AG08396 (cell line): ENCODE data around the gene MED22.

Source experiments
- DNase-seq: peaks from one replicate; pipeline ENCODE4 v3.0.0; 2012; ENCODE audit warnings: low spot score, mixed read lengths

The MED22 gene

GRCh38 chr9:133355881-133356357 is 8.0 kb upstream of the MED22 start:
- DNase-seq = no peak

- DNase-seq = no peak
Observed at GRCh38 chr9:133354766-133355165, 6.8 kb upstream of the MED22 start.

- no peak for DNase-seq
Observed at GRCh38 chr9:133353548-133353947, 5.6 kb upstream of the MED22 start.

- no peak for DNase-seq
Observed at GRCh38 chr9:133352635-133353340, 4.9 kb upstream of the MED22 start.

GRCh38 chr9:133351908-133352634 is 4.1 kb upstream of the MED22 start:
- peak; percentile 76 for DNase-seq

GRCh38 chr9:133351526-133351907 is 3.6 kb upstream of the MED22 start:
- DNase-seq = no peak

- no peak for DNase-seq
Observed at GRCh38 chr9:133349965-133350616, 2.2 kb upstream of the MED22 start.

GRCh38 chr9:133348718-133349573 is 1.0 kb upstream of the MED22 start:
- no peak for DNase-seq

- peak; percentile 69 for DNase-seq
Observed at GRCh38 chr9:133347515-133347984, 381 bp downstream of the MED22 start.

GRCh38 chr9:133346021-133346785 is 1.7 kb downstream of the MED22 start:
- no peak for DNase-seq

- no peak for DNase-seq
Observed at GRCh38 chr9:133345596-133345995, 2.3 kb downstream of the MED22 start.

GRCh38 chr9:133344979-133345378 is 3.0 kb downstream of the MED22 start:
- no peak for DNase-seq

- no peak for DNase-seq
Observed at GRCh38 chr9:133344071-133344470, 3.9 kb downstream of the MED22 start.

GRCh38 chr9:133342570-133342969 is 5.4 kb downstream of the MED22 start:
- DNase-seq = no peak

GRCh38 chr9:133342069-133342406 is 5.9 kb downstream of the MED22 start:
- no peak for DNase-seq

GRCh38 chr9:133341369-133342068 is 6.4 kb downstream of the MED22 start:
- no peak for DNase-seq

- no peak for DNase-seq
Observed at GRCh38 chr9:133340916-133341315, 7.0 kb downstream of the MED22 start.

- DNase-seq = no peak
Observed at GRCh38 chr9:133340256-133340655, 7.7 kb downstream of the MED22 start.

- no peak for DNase-seq
Observed at GRCh38 chr9:133339641-133340040, 8.3 kb downstream of the MED22 start.

GRCh38 chr9:133335924-133336811 is 11.8 kb downstream of the MED22 start, which contains the start of gene SURF6:
SURF6 (minus strand) TSS chr9:133336188; CDS start chr9:133336132, 56 bp downstream.
- peak; percentile 93 for DNase-seq
